Endothelial cell of umbilical vein (primary cell): ENCODE data around the gene HIP1. TPM values are rescaled to one million over a fixed set of nuclear protein-coding genes. Genes with fewer than 3 reads are reported as not detected.

Experiments used
- BruUV-seq: library from RNA; stranded (reverse); fragments of 400-500 nt; replicated peaks from 2 replicates; lab custom pipeline; 2021; lab: Mats Ljungman, UMichigan
- CTCF ChIA-PET: fragments of 300-600, 350-600 bp; sonication (Branson Sonifier 250); formaldehyde crosslinking; loops from one replicate; lab custom pipeline; 2021; ENCODE audit warnings: antibody characterized with exemption, inconsistent platforms; lab: Charles Lee
- POLR2A ChIA-PET: fragments of 300-600, 350-600 bp; sonication (Branson Sonifier 250); formaldehyde crosslinking; loops from one replicate; lab custom pipeline; 2021; ENCODE audit warnings: antibody characterized with exemption, inconsistent platforms; lab: Charles Lee
- DNase-seq: peaks from one replicate; pipeline ENCODE4 v3.0.0-alpha.2; 2011; ENCODE audit warnings: low read depth, low spot score
- FAIRE-seq: peaks from 2 replicates; lab custom pipeline; 2011; peaks lifted over from hg19 to GRCh38; lab: Jason Lieb, UNC
- H2AFZ ChIP-seq: 2 replicates; pipeline ENCODE4 v1.6.0; 2012; ENCODE audit warnings: low read depth, low read length, control low read depth, inconsistent platforms
- H3K27ac ChIP-seq: 2 replicates; pipeline ENCODE4 v1.5.1; 2011; ENCODE audit warnings: low read depth, mild to moderate bottlenecking, control low read depth, low read length, moderate library complexity; ENCODE audit not compliant: insufficient read depth
- H3K27me3 ChIP-seq, 2 experiments: 2 replicates each; pipeline versions ENCODE4 v1.6.0 to v1.6.1; 2011; ENCODE audit warnings: low read length in 2 of 2, mixed read lengths in 1 of 2; ENCODE audit not compliant: control insufficient read depth in 2 of 2, insufficient read depth in 2 of 2
- H3K36me3 ChIP-seq, 2 experiments: 2 replicates in 1 of 2; 3 replicates in 1 of 2; pipeline ENCODE4 v1.5.1; 2011; ENCODE audit warnings: low read length in 2 of 2, mild to moderate bottlenecking in 1 of 2, moderate library complexity in 1 of 2; ENCODE audit not compliant: control insufficient read depth in 2 of 2, insufficient read depth in 2 of 2; ENCODE audit errors: extremely low read depth in 1 of 2
- H3K4me1 ChIP-seq: 3 replicates; pipeline ENCODE4 v1.5.1; 2011; ENCODE audit warnings: mild to moderate bottlenecking, low read length; ENCODE audit not compliant: control insufficient read depth, insufficient read depth; ENCODE audit errors: extremely low read depth
- H3K4me2 ChIP-seq: 2 replicates; pipeline ENCODE4 v1.6.1; 2011; ENCODE audit warnings: low read length, control low read depth, mixed read lengths; ENCODE audit not compliant: insufficient read depth
- H3K4me3 ChIP-seq, 3 experiments: fragments of 200-600 bp in 1 of 3; sonication (generic), shearing (Covaris generic) in 1 of 3; replicated peaks in 1 of 3; 2 replicates each; pipeline ENCODE4 v1.5.1; 2011 to 2016; ENCODE audit warnings: control low read depth in 3 of 3, low read length in 3 of 3, mild to moderate bottlenecking in 2 of 3, inconsistent platforms in 1 of 3, low read depth in 1 of 3, moderate library complexity in 1 of 3; ENCODE audit not compliant: insufficient read depth in 1 of 3
- H3K79me2 ChIP-seq: 2 replicates; pipeline ENCODE4 v1.6.0; 2012; ENCODE audit warnings: low read length, inconsistent platforms; ENCODE audit not compliant: control insufficient read depth, insufficient read depth
- H3K9ac ChIP-seq: replicated peaks from 2 replicates; pipeline ENCODE3; 2011; ENCODE audit warnings: low read length, control low read depth; ENCODE audit not compliant: insufficient read depth; ENCODE audit errors: extremely low read depth
- H3K9me1 ChIP-seq: replicated peaks from 3 replicates; pipeline ENCODE4 v1.6.0; 2011; ENCODE audit warnings: mild to moderate bottlenecking, low read length; ENCODE audit not compliant: control insufficient read depth, insufficient read depth; ENCODE audit errors: extremely low read depth
- H3K9me3 ChIP-seq: replicated peaks from 2 replicates; pipeline ENCODE4 v1.5.1; 2012; ENCODE audit warnings: low read length, inconsistent platforms; ENCODE audit not compliant: control insufficient read depth, insufficient read depth
- H4K20me1 ChIP-seq: replicated peaks from 2 replicates; pipeline ENCODE3; 2011; ENCODE audit warnings: mild to moderate bottlenecking, low read length; ENCODE audit not compliant: control insufficient read depth, insufficient read depth; ENCODE audit errors: extremely low read depth
- EZH2 ChIP-seq: IDR thresholded peaks from 2 replicates; pipeline ENCODE4 v1.6.1; 2012; ENCODE audit warnings: borderline replicate concordance, low read depth, mild to moderate bottlenecking, moderate library complexity, low read length, inconsistent platforms; ENCODE audit not compliant: severe bottlenecking
- FOS ChIP-seq: IDR thresholded peaks from 2 replicates; pipeline ENCODE4 v1.6.1; 2011; ENCODE audit warnings: mild to moderate bottlenecking, low read length, moderate library complexity, borderline replicate concordance; ENCODE audit not compliant: insufficient read depth
- GATA2 ChIP-seq: IDR thresholded peaks from 2 replicates; pipeline ENCODE4 v1.7.0; 2011; ENCODE audit warnings: low read depth, mild to moderate bottlenecking, moderate library complexity, mixed read lengths, low read length; ENCODE audit not compliant: insufficient read length, insufficient read depth
- JUN ChIP-seq: IDR thresholded peaks from 2 replicates; pipeline ENCODE4 v1.6.1; 2011; ENCODE audit warnings: borderline replicate concordance, low read depth; ENCODE audit not compliant: insufficient read length, insufficient read depth
- MYC ChIP-seq: IDR thresholded peaks from one replicate; pipeline ENCODE4 v1.6.1; 2011; ENCODE audit warnings: mild to moderate bottlenecking, low read depth, low read length
- POLR2A ChIP-seq: IDR thresholded peaks from 2 replicates; pipeline ENCODE4 v1.6.1; 2012; ENCODE audit warnings: low read depth, mild to moderate bottlenecking, control low read depth, low read length
- POLR2AphosphoS5 ChIP-seq: IDR thresholded peaks from 2 replicates; pipeline ENCODE4 v1.6.1; 2012; ENCODE audit warnings: low read depth, mild to moderate bottlenecking, control low read depth, low read length, moderate library complexity; ENCODE audit not compliant: insufficient read depth
- dilution Hi-C: fragments of 300-500 bp; cut with MboI; formaldehyde crosslinking; loops from one replicate; pipeline ENCODE4 v1.15.0; 2019; ENCODE audit warnings: low sequenced_read_pairs; ENCODE audit not compliant: extremely low pct_ligation_motif_present
- intact Hi-C: fragments of 100-400 bp; cut with micrococcal nuclease; formaldehyde crosslinking; loops from one replicate; pipeline ENCODE4 v1.10.0; 2022
- polyA plus RNA-seq, 4 experiments: library from polyadenylated mRNA; depleted of rRNA in 3 of 4; stranded (reverse) in 3 of 4; unstranded in 1 of 4; fragments of >200 nt; gene quantifications; 2 replicates each; pipeline versions ENCODE4 v1.2.1 to v1.2.3, GENCODE V29; 2011 to 2012; ENCODE audit warnings: missing spikeins in 1 of 4
- total RNA-seq: library from RNA; stranded (reverse); gene quantifications from 2 replicates; pipeline ENCODE4 v1.2.3, GENCODE V29; 2021
- TF ChIP-seq, protein P1 (sequence below), 2 donors: IDR thresholded peaks; 1 replicate in 1 of 2; 2 replicates in 1 of 2; pipeline ENCODE4 v1.5.1; 2011; ENCODE audit warnings: low read length in 2 of 2, mild to moderate bottlenecking in 2 of 2, moderate library complexity in 2 of 2, control low read depth in 1 of 2, inconsistent platforms in 1 of 2, low read depth in 1 of 2; ENCODE audit not compliant: insufficient read depth in 1 of 2; ENCODE audit errors: extremely low read depth in 1 of 2
- TF ChIP-seq, protein P2 (sequence below): IDR thresholded peaks from 2 replicates; pipeline ENCODE4 v1.6.1; 2011; ENCODE audit not compliant: insufficient read depth, insufficient read length

The HIP1 gene
- total and polyA plus RNA-seq, 2 donors (not counting 3 experiments of a cell fraction or from before 2014, with no cell fraction given), result 23.7 to 47.6 TPM

GRCh38 chr7:75623390-75624133 is 115.2 kb downstream of the HIP1 start:
- BruUV-seq, result no TSS peak
- H3K27me3 ChIP-seq, result no peaks in the 10 kb centered on the region
- H3K9me3 ChIP-seq, result no peaks in the 10 kb centered on the region
- TF ChIP-seq EZH2 (no peak), POLR2A (no peak), GATA2 (no peak), JUN (no peak), POLR2AphosphoS5 (no peak), FOS (no peak), MYC (no peak)
- TF ChIP-seq, protein P1, sequence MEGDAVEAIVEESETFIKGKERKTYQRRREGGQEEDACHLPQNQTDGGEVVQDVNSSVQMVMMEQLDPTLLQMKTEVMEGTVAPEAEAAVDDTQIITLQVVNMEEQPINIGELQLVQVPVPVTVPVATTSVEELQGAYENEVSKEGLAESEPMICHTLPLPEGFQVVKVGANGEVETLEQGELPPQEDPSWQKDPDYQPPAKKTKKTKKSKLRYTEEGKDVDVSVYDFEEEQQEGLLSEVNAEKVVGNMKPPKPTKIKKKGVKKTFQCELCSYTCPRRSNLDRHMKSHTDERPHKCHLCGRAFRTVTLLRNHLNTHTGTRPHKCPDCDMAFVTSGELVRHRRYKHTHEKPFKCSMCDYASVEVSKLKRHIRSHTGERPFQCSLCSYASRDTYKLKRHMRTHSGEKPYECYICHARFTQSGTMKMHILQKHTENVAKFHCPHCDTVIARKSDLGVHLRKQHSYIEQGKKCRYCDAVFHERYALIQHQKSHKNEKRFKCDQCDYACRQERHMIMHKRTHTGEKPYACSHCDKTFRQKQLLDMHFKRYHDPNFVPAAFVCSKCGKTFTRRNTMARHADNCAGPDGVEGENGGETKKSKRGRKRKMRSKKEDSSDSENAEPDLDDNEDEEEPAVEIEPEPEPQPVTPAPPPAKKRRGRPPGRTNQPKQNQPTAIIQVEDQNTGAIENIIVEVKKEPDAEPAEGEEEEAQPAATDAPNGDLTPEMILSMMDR (IDR thresholded peaks at IDR 0.05; ENCODE audit: extremely low read depth in 1 of 2, insufficient read depth in 1 of 2, low read depth in 1 of 2, low read length in 2 of 2), result no peak
- TF ChIP-seq, protein P2, sequence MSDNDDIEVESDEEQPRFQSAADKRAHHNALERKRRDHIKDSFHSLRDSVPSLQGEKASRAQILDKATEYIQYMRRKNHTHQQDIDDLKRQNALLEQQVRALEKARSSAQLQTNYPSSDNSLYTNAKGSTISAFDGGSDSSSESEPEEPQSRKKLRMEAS, result no peak
- CTCF ChIA-PET, result interaction anchor here (1.0 to 1.3 kb wide), 4 partner anchors 9 to 139 kb away, joined by 3 read pairs; no protein-coding TSS in a partner anchor
- H2AFZ ChIP-seq, result no peak overlapping the region
- H3K36me3 ChIP-seq, result no peaks in the 10 kb centered on the region
- H3K4me2 ChIP-seq, result no peak overlapping the region
- no peaks in the 10 kb centered on the region for H3K79me2 ChIP-seq
- intact Hi-C loops (no loop called here), dilution Hi-C loops (no loop called here)
- H3K9me1 ChIP-seq, result no peaks in the 10 kb centered on the region
- no peaks in the 10 kb centered on the region for H3K4me1 ChIP-seq
- no peak for DNase-seq
- POLR2A ChIA-PET, result no interaction called here
- no peak overlapping the region for H3K27ac ChIP-seq
- no peak overlapping the region for H3K4me3 ChIP-seq
- FAIRE-seq, result peak; percentile 33
- no peaks in the 10 kb centered on the region for H4K20me1 ChIP-seq
- no peak overlapping the region for H3K9ac ChIP-seq
